Activated CD4-positive, alpha-beta T cell treated with anti-CD3 and anti-CD28 coated beads for 24 hours (primary cell): ENCODE measurements around the gene SPSB1.

Experiments used
- DNase-seq, 2 donors: peaks; one replicate each; pipeline ENCODE4 v3.0.0-alpha.2; 2020; ENCODE audit warnings: low read depth in 2 of 2

Gene SPSB1

GRCh38 chr1:9319789-9320519, 27.3 kb downstream of the SPSB1 start:
- no peak for DNase-seq

- no peak for DNase-seq
Measured at GRCh38 chr1:9320520-9321479, 28.1 kb downstream of the SPSB1 start.

GRCh38 chr1:9321480-9321849, 28.8 kb downstream of the SPSB1 start:
- DNase-seq: no peak

- DNase-seq: no peak
Measured at GRCh38 chr1:9321986-9322660, 29.4 kb downstream of the SPSB1 start.

GRCh38 chr1:9322661-9323244, 30.1 kb downstream of the SPSB1 start:
- no peak for DNase-seq

GRCh38 chr1:9324246-9325096, 31.8 kb downstream of the SPSB1 start:
- no peak for DNase-seq

GRCh38 chr1:9326596-9326995, 33.9 kb downstream of the SPSB1 start:
- no peak for DNase-seq

GRCh38 chr1:9328201-9328600, 35.5 kb downstream of the SPSB1 start:
- DNase-seq: no peak

GRCh38 chr1:9328715-9329114, 36.0 kb downstream of the SPSB1 start:
- DNase-seq: no peak

GRCh38 chr1:9331016-9331415, 38.3 kb downstream of the SPSB1 start:
- DNase-seq: no peak

- DNase-seq: no peak
Measured at GRCh38 chr1:9331558-9332346, 39.1 kb downstream of the SPSB1 start.

- DNase-seq: no peak
Measured at GRCh38 chr1:9332513-9333143, 39.9 kb downstream of the SPSB1 start.

- no peak for DNase-seq
Measured at GRCh38 chr1:9338397-9339246, 45.9 kb downstream of the SPSB1 start.

- DNase-seq: no peak
Measured at GRCh38 chr1:9340172-9340854, 47.6 kb downstream of the SPSB1 start.

- no peak for DNase-seq
Measured at GRCh38 chr1:9340864-9341263, 48.2 kb downstream of the SPSB1 start.

- DNase-seq: no peak
Measured at GRCh38 chr1:9341301-9341845, 48.7 kb downstream of the SPSB1 start.

GRCh38 chr1:9343269-9343668, 50.6 kb downstream of the SPSB1 start:
- no peak for DNase-seq
